Stomach (tissue), 4 donors: ENCODE results near the gene UBE2I.

Experiments
- POLR2A ChIP-seq, 4 donors: fragments of 450-650 bp; IDR thresholded peaks; one replicate each; pipeline ENCODE4 v1.6.1; 2016; ENCODE audit warnings: antibody characterized with exemption in 4 of 4, control low read depth in 2 of 4, mild to moderate bottlenecking in 1 of 4, moderate library complexity in 1 of 4
- POLR2AphosphoS5 ChIP-seq, 3 donors: sonication (generic); formaldehyde crosslinking; IDR thresholded peaks; one replicate each; pipeline ENCODE4 v1.6.1; 2016; ENCODE audit warnings: antibody characterized with exemption in 3 of 3
- TF ChIP-seq, protein P1 (sequence below), 7 experiments: fragments of 450-650 bp in 4 of 7; fragments of 200-600 bp in 3 of 7; sonication (generic) in 3 of 7; IDR thresholded peaks; one replicate each; pipeline ENCODE4 v1.5.1; 2016 to 2019; ENCODE audit warnings: antibody characterized with exemption in 7 of 7, control low read depth in 2 of 7, mild to moderate bottlenecking in 1 of 7

DNA sequence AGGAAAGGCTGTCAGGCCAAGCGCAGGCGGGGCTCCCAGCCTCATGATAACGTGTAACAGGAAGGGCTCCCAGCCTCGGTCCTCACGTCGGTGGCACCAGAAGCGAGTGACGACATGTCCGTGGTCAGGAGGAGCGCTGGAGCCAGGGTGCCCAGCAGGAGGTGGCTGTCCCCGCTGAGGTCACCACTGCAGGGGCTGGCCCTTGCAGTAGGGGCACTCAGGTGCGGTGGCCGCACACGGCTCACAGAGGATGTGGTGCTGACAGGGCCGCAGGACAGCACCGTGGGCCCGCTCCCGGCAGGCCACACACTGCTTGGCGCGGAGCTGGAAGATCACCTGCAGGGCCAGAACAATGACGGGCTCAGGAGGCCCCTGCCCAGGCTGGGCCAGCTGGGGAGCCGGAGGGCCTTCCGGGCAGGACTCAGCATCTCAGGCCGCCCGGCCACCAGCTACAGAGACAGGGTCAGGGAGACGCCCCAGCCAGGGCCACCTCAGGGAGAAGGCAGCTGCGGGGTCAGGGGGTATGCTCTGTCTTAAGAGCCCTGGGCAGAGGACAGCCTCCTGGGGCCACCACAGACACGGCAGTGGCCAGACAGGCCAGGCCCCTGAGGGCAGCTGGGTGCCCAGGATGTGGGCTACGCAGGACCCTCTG lies 56.8 kb downstream of the UBE2I start:
- TF ChIP-seq, protein P1, sequence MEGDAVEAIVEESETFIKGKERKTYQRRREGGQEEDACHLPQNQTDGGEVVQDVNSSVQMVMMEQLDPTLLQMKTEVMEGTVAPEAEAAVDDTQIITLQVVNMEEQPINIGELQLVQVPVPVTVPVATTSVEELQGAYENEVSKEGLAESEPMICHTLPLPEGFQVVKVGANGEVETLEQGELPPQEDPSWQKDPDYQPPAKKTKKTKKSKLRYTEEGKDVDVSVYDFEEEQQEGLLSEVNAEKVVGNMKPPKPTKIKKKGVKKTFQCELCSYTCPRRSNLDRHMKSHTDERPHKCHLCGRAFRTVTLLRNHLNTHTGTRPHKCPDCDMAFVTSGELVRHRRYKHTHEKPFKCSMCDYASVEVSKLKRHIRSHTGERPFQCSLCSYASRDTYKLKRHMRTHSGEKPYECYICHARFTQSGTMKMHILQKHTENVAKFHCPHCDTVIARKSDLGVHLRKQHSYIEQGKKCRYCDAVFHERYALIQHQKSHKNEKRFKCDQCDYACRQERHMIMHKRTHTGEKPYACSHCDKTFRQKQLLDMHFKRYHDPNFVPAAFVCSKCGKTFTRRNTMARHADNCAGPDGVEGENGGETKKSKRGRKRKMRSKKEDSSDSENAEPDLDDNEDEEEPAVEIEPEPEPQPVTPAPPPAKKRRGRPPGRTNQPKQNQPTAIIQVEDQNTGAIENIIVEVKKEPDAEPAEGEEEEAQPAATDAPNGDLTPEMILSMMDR (IDR thresholded peaks at IDR 0.05): no peak
- no peak for TF ChIP-seq POLR2AphosphoS5 (IDR thresholded peaks at IDR 0.05)
- no peak for TF ChIP-seq POLR2A (IDR thresholded peaks at IDR 0.05)
